ENCODE data around the gene MCAM. TPM values are rescaled to one million over a fixed set of nuclear protein-coding genes. Genes with fewer than 3 reads are reported as not detected.

The MCAM gene
- total RNA-seq, 1 experiment from 2014 or later = 26.4 TPM

- ATAC-seq = peak; percentile 82
- Mint-ChIP-seq H3K4me3 (peak within 1 kb of the TSS; percentile 100), H3K9me3 (no peaks in the 10 kb centered on the region), H3K36me3 (peaks cover 7% of the 10 kb centered on the region), H3K27me3 (ENCODE audit: low read depth) (peaks cover 11% of the 10 kb centered on the region), H3K27ac (peak within 1 kb of the TSS; percentile 100), H3K4me1 (peaks cover 44% of the 10 kb centered on the region)
- DNase-seq (ENCODE audit: low spot score) = peak; percentile 95
- CTCF ChIA-PET = interaction anchor here (0.9 to 2.5 kb wide), 11 partner anchors 8 to 181 kb away, joined by 3 to 48 read pairs (median 5); partner anchors contain the start of genes CBL, MCAM and USP2
- POLR2A ChIA-PET = interaction anchor here (1.1 to 1.3 kb wide), 2 partner anchors 15 to 19 kb away, joined by 4 to 5 read pairs; no protein-coding TSS in a partner anchor
- TF ChIP-seq OVOL2 (CRISPR knock-in tag; IDR thresholded peaks at IDR 0.05; ENCODE audit: borderline replicate concordance) = no peak
- TF ChIP-seq ZNF219 (CRISPR knock-in tag; IDR thresholded peaks at IDR 0.05; ENCODE audit: borderline replicate concordance) = no peak; the same call in 1 of the 2 replicates
- no peak for TF ChIP-seq SMAD3 (CRISPR knock-in tag; IDR thresholded peaks at IDR 0.05; ENCODE audit: borderline replicate concordance)
- no peak for TF ChIP-seq ZBTB21 (CRISPR knock-in tag; IDR thresholded peaks at IDR 0.05; ENCODE audit: borderline replicate concordance)
- TF ChIP-seq RELA (CRISPR knock-in tag; IDR thresholded peaks at IDR 0.05; ENCODE audit: borderline replicate concordance) = 0 out of 2 replicates have a peak, but pooled peaks have one; percentile 31
- TF ChIP-seq USF1 (CRISPR knock-in tag; IDR thresholded peaks at IDR 0.05) = peak; percentile 35; the same call in 1 of the 2 replicates
- TF ChIP-seq ZSCAN18 (CRISPR knock-in tag; IDR thresholded peaks at IDR 0.05) = no peak
- no peak for TF ChIP-seq ZNF121 (CRISPR knock-in tag; IDR thresholded peaks at IDR 0.05)
- 0 out of 2 replicates have a peak, but pooled peaks have one; percentile 20 for TF ChIP-seq ZNF281 (CRISPR knock-in tag; IDR thresholded peaks at IDR 0.05)
- TF ChIP-seq PRDM15 (CRISPR knock-in tag; IDR thresholded peaks at IDR 0.05) = peak; percentile 78
- TF ChIP-seq ARID4B (CRISPR knock-in tag; IDR thresholded peaks at IDR 0.05; ENCODE audit: borderline replicate concordance) = peak; percentile 67; the same call in 1 of the 2 replicates
- peak; percentile 47; the same call in 1 of the 2 replicates for TF ChIP-seq TEAD1 (CRISPR knock-in tag; IDR thresholded peaks at IDR 0.05)
- no peak for TF ChIP-seq TP53 (CRISPR knock-in tag; IDR thresholded peaks at IDR 0.05)
- TF ChIP-seq IRF1 (CRISPR knock-in tag; IDR thresholded peaks at IDR 0.05) = no peak
- TF ChIP-seq FOXJ3 (CRISPR knock-in tag; IDR thresholded peaks at IDR 0.05; ENCODE audit: borderline replicate concordance) = no peak
- peak; percentile 56; the same call in 1 of the 2 replicates for TF ChIP-seq ZNF232 (CRISPR knock-in tag; IDR thresholded peaks at IDR 0.05)
- TF ChIP-seq MYBL2 (CRISPR knock-in tag; IDR thresholded peaks at IDR 0.05) = peak; percentile 99
- no peak for TF ChIP-seq MXD4 (CRISPR knock-in tag; IDR thresholded peaks at IDR 0.05; ENCODE audit: borderline replicate concordance)
- no peak for TF ChIP-seq E2F1 (CRISPR knock-in tag; IDR thresholded peaks at IDR 0.05)
- TF ChIP-seq GABPB1 (CRISPR knock-in tag; IDR thresholded peaks at IDR 0.05) = no peak; the same call in 1 of the 2 replicates
- 0 out of 2 replicates have a peak, but pooled peaks have one; percentile 58 for TF ChIP-seq FOXP1 (CRISPR knock-in tag; IDR thresholded peaks at IDR 0.05; ENCODE audit: borderline replicate concordance)
These were observed 17.4 kb upstream of the MCAM start, which contains the start of gene RNF26 for GRCh38 chr11:119334174-119334930. TSS of gene RNF26 (plus strand) at chr11:119334527. CDS start at chr11:119335123, 596 bp downstream.

Measured in WTC11 (cell line).